ENCODE measurements around the gene ACSL4. TPM values are rescaled to one million over a fixed set of nuclear protein-coding genes. Genes with fewer than 3 reads are reported as not detected.

Gene ACSL4
- total and polyA plus RNA-seq, 9 of the 15 experiments (the other 6 are each of a cell fraction or from before 2014, with no cell fraction given) = 9.8 to 35.1 (median 25.5) TPM

DNA sequence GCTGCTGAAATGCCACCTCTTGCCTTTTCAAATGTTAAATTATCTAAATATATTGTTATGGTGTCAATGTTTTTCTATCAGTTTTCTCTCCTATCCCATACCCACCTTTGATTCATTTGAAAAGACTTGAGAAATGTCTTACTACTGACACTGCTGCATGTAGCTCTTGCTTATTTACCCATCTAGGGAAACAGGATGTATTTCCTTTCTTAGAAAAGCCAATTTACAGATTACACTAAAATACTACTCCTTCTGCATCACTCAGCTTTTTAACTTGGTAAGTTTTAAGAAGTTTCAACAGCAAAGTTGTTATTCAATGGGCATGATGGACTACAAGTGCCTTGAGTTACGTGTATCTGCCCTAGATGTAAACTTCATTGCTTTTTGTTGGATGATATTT lies 94.9 kb downstream of the ACSL4 start:
- H3K27me3 ChIP-seq (ENCODE audit: control insufficient read depth in 2 of 2, insufficient read depth in 2 of 2, low read length in 2 of 2) = no peaks in the 10 kb centered on the region
- CTCF ChIA-PET (ENCODE audit: low intra/inter-chr PET ratio) = no interaction called here
- H3K27ac ChIP-seq (ENCODE audit: extremely low read depth, low read depth, low read length) = no peak overlapping the region
- H3K9ac ChIP-seq (ENCODE audit: insufficient read depth in 1 of 2, low read depth in 2 of 2, low read length in 2 of 2) = no peak overlapping the region
- POLR2A ChIA-PET = no interaction called here
- FAIRE-seq (no peak), ATAC-seq (no peak), DNase-seq (ENCODE audit: extremely low read depth in 1 of 4, low spot score in 3 of 4) (no peak)
- intact Hi-C loops (cut with micrococcal nuclease) (loop anchor here (5.0 kb wide), 1 partner anchor 249 kb away; no protein-coding TSS in a partner anchor), in situ Hi-C loops (cut with MboI) (loop anchor here (10.0 kb wide), 1 partner anchor 153 kb away; the partner anchor contains the start of gene GUCY2F)
- no peak overlapping the region for H3K4me2 ChIP-seq (ENCODE audit: insufficient read depth, low read length)
- BruUV-seq (replicated peaks) = no TSS peak
- H3K79me2 ChIP-seq (ENCODE audit: control insufficient read depth, insufficient read depth, low read length) = no peaks in the 10 kb centered on the region
- H3K4me3 ChIP-seq = no peak overlapping the region
- TF ChIP-seq CBFB (CRISPR knock-in tag; IDR thresholded peaks at IDR 0.05) (no peak), SAFB (IDR thresholded peaks at IDR 0.05; ENCODE audit: borderline replicate concordance, low read depth, low read length) (no peak), NCOA4 (IDR thresholded peaks at IDR 0.05; ENCODE audit: partially characterized antibody) (no peak), PURB (CRISPR knock-in tag; IDR thresholded peaks at IDR 0.05; ENCODE audit: low read depth) (no peak), MCM3 (IDR thresholded peaks at IDR 0.05) (no peak)
- TF ChIP-seq, protein P1, sequence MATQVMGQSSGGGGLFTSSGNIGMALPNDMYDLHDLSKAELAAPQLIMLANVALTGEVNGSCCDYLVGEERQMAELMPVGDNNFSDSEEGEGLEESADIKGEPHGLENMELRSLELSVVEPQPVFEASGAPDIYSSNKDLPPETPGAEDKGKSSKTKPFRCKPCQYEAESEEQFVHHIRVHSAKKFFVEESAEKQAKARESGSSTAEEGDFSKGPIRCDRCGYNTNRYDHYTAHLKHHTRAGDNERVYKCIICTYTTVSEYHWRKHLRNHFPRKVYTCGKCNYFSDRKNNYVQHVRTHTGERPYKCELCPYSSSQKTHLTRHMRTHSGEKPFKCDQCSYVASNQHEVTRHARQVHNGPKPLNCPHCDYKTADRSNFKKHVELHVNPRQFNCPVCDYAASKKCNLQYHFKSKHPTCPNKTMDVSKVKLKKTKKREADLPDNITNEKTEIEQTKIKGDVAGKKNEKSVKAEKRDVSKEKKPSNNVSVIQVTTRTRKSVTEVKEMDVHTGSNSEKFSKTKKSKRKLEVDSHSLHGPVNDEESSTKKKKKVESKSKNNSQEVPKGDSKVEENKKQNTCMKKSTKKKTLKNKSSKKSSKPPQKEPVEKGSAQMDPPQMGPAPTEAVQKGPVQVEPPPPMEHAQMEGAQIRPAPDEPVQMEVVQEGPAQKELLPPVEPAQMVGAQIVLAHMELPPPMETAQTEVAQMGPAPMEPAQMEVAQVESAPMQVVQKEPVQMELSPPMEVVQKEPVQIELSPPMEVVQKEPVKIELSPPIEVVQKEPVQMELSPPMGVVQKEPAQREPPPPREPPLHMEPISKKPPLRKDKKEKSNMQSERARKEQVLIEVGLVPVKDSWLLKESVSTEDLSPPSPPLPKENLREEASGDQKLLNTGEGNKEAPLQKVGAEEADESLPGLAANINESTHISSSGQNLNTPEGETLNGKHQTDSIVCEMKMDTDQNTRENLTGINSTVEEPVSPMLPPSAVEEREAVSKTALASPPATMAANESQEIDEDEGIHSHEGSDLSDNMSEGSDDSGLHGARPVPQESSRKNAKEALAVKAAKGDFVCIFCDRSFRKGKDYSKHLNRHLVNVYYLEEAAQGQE (IDR thresholded peaks at IDR 0.05; ENCODE audit: borderline replicate concordance) = no peak
- TF ChIP-seq, protein P1 (CRISPR knock-in tag; IDR thresholded peaks at IDR 0.05; ENCODE audit: low read depth) = no peak
- TF ChIP-seq, protein P2, sequence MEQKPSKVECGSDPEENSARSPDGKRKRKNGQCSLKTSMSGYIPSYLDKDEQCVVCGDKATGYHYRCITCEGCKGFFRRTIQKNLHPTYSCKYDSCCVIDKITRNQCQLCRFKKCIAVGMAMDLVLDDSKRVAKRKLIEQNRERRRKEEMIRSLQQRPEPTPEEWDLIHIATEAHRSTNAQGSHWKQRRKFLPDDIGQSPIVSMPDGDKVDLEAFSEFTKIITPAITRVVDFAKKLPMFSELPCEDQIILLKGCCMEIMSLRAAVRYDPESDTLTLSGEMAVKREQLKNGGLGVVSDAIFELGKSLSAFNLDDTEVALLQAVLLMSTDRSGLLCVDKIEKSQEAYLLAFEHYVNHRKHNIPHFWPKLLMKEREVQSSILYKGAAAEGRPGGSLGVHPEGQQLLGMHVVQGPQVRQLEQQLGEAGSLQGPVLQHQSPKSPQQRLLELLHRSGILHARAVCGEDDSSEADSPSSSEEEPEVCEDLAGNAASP (IDR thresholded peaks at IDR 0.05) = no peak
- H3K9me1 ChIP-seq (ENCODE audit: control insufficient read depth, insufficient read depth, low read length) = no peaks in the 10 kb centered on the region
- H4K20me1 ChIP-seq (replicated peaks; ENCODE audit: control insufficient read depth, insufficient read depth, low read length) = no peaks in the 10 kb centered on the region
- H2AFZ ChIP-seq (ENCODE audit: low read depth, low read length) = no peak overlapping the region
- H3K36me3 ChIP-seq (ENCODE audit: control insufficient read depth, insufficient read depth, low read length) = peaks cover 2% of the 10 kb centered on the region; the same call in 1 of the 3 replicates
- no peaks in the 10 kb centered on the region for H3K4me1 ChIP-seq (replicated peaks in 1 of 2; ENCODE audit: control insufficient read depth in 2 of 2, insufficient read depth in 2 of 2, low read length in 2 of 2)
- no peaks in the 10 kb centered on the region for H3K9me3 ChIP-seq (replicated peaks; ENCODE audit: control insufficient read depth, insufficient read depth, low read depth, low read length)
- WGBS (ENCODE audit: insufficient coverage, low coverage, missing lambda C conversion rate) = 89% methylated on average over 1 of the region's 1 CpG
